ENCODE results near the gene ZNF142.

The ZNF142 gene

DNA sequence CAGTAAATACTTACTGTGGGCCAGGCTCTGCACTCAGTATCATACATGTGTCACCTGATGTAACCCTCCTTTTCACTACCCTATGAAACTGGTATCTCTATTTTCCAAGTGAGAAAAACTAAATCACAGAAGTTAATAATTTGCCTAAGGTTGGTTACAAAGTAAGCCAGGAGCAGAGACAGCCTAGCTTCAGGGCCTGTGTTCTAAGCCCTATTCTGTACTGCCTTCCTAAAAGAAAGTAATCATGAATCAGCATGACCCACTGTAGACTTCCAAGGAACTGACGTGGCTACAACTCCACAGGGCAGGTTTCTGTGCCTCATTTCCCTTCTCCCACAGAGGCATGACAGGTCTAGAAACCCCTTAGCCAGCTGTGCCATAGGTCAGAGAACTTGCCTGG lies 14.3 kb downstream of the ZNF142 start:
- no peak for FAIRE-seq

DNA sequence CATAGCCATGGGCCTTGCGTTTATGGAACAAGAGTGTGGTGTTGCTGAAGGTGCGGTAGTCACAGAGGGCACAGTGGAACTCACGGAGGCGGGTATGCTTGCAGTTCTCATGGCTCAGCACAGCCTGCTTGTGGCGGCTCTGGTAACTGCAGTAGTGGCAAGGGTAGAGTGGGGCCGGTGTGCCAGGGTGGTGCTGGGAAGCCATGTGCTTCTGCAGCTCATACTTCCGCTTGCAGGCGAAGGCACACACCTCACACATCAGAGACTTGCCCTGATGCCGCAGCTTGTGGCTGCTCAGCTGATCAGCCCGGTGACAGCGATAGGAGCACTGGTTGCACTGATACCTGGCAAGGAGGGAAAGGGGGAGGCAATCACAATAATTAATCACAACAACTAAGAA lies 14.7 kb downstream of the ZNF142 start:
- FAIRE-seq = no peak

- FAIRE-seq = no peak
These were observed 15.6 kb downstream of the ZNF142 start for GRCh38 chr2:218643751-218644310.

DNA sequence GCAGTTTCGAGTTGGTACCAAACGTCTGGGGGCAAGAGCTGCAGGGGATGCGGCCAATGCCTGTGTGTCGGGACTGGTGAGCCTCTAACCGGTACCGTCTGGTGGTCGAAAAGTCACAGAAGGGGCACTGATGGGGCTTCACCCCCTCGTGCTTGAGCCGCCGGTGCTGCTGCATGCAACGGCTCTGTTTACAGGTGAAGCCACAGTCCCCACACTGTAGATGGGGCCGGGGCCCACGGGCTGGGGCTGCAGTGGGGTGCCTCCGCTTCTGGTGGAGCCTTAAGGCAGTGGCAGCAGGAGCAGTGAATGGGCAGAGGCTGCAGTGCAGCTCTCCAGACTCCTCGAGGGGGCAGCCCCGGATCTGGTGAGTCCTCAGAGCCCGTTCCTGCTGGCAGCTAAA lies 16.6 kb downstream of the ZNF142 start:
- no peak for FAIRE-seq

GRCh38 chr2:218642121-218642656 lies 17.2 kb downstream of the ZNF142 start:
- no peak for FAIRE-seq

- no peak for FAIRE-seq
These were observed 21.1 kb downstream of the ZNF142 start for GRCh38 chr2:218638372-218638771.

- FAIRE-seq = no peak
These were observed 23.7 kb downstream of the ZNF142 start for GRCh38 chr2:218635719-218636118.

DNA sequence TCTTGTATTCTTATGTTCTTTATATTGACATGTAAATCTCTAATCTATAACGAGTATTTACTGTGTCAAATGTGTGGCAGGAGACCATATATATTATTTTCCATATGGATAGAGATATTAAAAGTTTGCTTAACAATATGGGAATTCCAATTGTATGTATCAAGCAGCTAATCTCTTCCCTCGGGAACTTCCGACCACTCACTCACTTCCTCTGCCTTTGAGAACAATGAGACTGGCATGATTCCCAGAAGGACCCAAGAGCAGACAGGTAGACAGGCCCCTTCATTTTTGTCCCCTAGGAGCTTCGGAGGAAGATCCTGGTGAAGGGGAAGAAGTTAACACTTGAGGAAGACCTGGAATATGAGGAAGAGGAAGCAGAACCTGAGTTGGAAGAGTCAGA lies 27.6 kb downstream of the ZNF142 start:
- FAIRE-seq = no peak

DNA sequence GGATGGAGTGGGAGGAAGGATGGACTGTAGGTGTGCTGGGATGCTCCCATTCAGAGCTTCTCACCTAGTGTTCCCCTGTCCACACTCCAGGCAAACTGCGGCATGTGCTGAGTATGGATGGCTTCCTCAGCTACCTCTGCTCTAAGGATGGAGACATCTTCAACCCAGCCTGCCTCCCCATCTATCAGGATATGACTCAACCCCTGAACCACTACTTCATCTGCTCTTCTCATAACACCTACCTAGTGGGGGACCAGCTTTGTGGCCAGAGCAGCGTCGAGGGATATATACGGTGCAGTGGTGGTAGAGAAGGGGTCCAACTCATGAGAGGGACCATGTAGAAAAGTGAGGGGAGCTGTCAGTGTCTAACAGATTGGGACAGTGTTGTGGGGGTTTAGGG lies 31.5 kb downstream of the ZNF142 start:
- FAIRE-seq = no peak

GRCh38 chr2:218626369-218626768 lies 33.1 kb downstream of the ZNF142 start:
- FAIRE-seq = no peak

- FAIRE-seq = no peak
These were observed 36.1 kb downstream of the ZNF142 start for GRCh38 chr2:218623366-218623705.

GRCh38 chr2:218622606-218623365 lies 36.6 kb downstream of the ZNF142 start:
- no peak for FAIRE-seq

DNA sequence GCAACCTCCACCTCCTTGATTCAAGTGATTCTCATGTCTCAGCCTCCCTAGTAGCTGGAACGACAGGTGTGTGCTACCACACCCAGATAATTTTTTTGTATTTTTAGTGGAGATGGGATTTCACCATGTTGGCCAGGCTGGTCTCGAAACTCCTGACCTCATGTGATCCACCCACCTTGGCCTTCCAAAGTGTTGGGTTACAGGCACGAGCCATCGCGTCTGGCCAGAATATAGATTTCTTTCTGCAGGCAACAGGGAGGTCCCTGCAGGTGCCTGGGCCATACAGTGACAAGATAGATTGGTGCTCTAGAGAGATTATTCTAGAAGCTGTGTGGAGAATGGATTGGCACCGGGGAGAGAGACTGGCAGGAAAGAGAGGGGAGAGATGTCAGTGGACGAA lies 38.4 kb downstream of the ZNF142 start:
- no peak for FAIRE-seq

DNA sequence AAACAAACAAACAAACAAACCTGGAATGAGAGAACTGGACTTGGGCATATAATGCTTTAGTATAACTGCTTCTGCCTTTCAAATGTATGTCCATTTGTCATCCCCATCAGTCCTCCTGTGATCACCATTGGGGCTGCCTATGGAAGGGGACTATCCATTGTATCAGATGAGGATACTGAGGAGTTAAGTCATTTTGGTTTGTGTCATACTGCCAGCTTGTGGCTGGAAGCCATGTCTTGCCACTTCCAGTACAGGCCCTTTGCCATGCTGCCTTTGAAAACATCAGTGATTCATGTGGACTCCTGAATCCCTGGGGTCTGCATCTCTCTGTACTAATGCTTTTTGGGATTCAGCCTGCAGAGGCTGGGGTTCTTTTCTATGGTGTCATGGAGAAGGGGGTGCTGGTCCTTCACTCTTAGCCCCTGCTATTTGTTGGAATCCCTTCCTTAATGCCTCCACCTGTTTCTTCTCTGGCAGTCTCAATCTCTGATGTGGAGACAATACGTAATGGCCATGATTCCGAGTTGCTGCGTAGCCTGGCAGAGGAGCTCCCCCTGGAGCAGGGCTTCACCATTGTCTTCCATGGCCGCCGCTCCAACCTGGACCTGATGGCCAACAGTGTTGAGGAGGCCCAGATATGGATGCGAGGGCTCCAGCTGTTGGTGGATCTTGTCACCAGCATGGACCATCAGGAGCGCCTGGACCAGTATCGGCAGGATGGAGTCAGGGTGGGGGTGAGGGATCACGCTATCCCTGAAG lies 41.1 kb downstream of the ZNF142 start:
- FAIRE-seq = no peak

- FAIRE-seq = no peak
These were observed 43.5 kb downstream of the ZNF142 start for GRCh38 chr2:218615868-218616315.

DNA sequence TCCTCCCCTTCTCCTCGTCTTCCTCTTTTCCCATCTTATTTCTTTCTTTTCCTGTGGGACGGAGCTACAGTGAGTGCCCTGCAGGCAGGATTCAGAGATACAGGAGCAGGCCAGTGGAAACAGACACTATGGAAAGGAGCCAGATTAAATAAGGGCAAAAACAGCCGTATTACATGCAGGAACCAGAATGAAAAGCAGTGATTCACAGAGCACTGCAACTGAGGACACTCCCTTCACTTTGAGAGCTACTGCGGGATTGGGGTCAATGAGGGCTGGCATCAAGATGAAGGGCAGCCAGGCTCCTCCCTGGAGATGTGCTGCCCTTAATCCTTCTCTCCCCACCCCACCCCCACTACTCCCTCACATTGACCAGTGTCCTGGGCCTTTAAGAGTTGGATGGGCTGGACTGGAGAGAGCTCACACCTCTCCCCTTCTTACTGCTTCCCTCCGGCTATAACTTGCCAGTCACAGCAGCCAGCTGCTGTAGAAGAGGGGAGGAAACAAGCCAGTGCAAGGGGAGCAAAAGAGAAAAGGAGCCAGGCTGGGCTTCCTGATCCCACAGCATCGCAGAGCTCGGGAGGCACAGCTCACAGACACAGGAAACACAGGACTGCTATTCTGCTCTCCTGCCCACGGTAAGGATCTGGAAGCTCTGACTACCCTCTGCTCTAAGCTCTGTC lies 51.8 kb downstream of the ZNF142 start, which contains the start of gene PLCD4:
Gene PLCD4, plus strand, starts transcription at position 464 of the 680 bp plus-strand sequence. CDS start 7,841 bp downstream, outside the sequence.
- no peak for FAIRE-seq

- no peak for FAIRE-seq
These were observed 54.0 kb downstream of the ZNF142 start for GRCh38 chr2:218605432-218605831.

All from islet of Langerhans (tissue), 1 donor.